ENCODE measurements around the gene ACER3.
"Not testable (repeated sequence)": the region's sequence is repeated elsewhere in the genome, so short reads cannot be mapped to it uniquely, and the experiment has no call there.

ACER3 gene

GRCh38 chr11:77003963-77004362, 143.2 kb downstream of the ACER3 start:
- no peak for DNase-seq

GRCh38 chr11:77009533-77010160, 148.9 kb downstream of the ACER3 start:
- DNase-seq, result no peak

DNA sequence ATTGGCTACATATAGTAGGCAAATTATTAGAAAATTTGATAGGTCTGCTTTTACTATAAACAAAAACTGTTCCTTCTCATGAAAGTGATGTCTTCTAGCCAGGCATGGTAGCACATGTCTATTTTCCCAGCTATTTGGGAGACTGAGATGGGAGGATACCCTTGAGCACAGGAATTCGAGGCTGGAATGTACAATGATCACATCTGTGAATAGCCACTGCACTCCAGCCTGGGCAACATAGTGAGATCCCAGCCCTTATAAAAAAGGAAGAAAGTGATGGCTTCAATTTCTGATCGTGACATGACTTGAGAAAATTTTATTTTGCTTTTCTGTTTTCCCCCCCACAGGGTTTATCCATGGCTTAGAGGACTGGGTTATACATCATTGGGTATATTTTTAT, 154.0 kb downstream of the ACER3 start:
- no peak for DNase-seq

- not testable (repeated sequence) for DNase-seq
Measured at GRCh38 chr11:77018396-77018924, 157.7 kb downstream of the ACER3 start.

GRCh38 chr11:77019976-77020595, 159.4 kb downstream of the ACER3 start:
- no peak for DNase-seq

DNA sequence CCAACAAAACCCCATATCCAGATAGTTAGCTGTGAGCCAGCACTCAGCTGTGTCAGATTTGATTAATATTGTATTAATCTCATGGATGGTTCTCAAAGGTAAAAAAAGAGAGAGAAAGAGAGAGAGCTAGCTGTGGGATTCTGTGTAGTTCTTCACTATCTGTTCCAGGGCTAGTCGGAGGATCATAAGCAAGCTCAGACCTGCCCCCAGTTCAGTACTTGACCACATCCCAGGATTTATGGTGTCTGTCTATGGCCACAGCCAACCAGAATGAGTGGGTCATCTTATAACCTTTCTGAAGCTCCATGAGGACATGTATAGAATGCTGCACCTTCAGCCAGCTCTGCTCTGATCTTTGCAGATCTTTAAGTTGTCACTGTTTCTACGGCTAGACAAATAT, 160.0 kb downstream of the ACER3 start:
- no peak for DNase-seq

DNA sequence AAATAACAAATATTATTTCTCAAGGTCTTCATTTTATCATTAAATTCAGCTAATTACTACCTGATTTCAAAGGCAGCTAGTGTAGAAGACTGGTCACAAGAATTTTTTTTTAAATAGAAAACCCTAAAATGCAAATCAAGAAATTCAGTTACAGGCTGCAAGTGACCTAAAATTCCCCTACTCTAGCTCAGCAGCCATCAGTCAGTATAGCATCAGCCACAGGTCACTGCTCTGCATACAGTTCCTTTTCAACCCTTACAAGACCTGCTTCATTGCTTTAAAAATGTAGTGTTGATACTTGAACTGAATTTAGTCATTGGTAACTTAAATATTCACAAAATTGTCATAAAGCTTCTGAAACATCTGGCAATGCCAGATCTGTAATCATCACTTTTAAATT, 164.0 kb downstream of the ACER3 start:
- no peak for DNase-seq

DNA sequence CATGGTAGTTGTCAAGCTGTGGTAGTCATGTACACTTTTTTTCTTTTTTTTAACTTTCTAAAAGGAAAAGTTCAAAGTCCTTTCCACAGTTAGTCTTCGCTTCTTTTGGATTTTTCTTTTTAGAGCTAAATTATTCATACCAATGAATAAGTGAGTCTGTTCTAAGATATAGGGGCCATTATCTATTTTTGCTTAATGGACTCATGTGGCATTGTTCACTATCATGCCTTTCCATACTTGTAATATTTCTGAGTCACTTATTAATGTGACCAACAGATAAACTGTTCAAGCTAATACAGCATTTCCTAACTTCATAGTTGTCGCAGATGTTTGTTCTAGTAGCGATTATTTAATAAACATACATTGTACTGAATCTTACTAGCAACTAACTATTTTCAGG, 165.5 kb downstream of the ACER3 start:
- DNase-seq, result no peak

DNA sequence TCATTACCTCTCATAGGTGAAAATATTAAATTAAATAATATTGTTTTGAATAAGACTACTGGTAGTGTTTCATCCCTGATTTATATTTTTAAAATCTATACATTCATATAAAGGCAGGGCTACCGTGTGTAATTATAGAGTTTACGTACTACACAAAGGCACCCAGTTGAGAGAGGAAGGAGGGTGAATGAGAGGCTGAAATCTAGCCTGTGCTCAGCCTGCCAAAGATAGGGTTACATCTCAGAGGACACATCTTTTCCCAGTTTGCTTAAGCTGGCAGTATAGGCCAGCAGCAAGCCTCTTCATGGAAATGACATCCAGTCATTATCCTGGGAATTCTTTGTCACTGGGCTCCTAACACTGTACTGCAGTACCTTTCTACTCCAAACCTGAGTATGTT, 166.0 kb downstream of the ACER3 start:
- DNase-seq, result no peak

DNA sequence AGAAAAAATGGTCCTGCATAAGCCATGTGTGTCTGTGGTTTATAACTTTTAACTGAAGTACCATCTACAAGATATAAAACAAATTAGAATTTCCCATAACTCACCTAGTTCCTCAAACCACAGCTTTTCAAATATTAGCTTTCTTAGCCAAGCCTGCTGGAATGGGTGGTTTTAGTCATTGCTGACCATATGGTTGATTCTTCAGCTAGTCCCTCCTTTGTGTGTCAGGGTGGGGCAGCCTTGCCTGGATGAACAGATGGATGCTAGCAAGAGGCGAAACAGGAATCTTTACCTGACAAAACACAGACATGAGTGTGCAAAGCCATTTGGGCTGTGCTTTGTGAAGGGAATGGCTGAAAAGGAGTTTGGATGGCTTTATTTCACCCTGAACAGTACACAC, 166.6 kb downstream of the ACER3 start:
- no peak for DNase-seq

GRCh38 chr11:77029829-77030228, 169.1 kb downstream of the ACER3 start:
- no peak for DNase-seq

- no peak for DNase-seq
Measured at GRCh38 chr11:77030834-77031414, 170.2 kb downstream of the ACER3 start.

DNA sequence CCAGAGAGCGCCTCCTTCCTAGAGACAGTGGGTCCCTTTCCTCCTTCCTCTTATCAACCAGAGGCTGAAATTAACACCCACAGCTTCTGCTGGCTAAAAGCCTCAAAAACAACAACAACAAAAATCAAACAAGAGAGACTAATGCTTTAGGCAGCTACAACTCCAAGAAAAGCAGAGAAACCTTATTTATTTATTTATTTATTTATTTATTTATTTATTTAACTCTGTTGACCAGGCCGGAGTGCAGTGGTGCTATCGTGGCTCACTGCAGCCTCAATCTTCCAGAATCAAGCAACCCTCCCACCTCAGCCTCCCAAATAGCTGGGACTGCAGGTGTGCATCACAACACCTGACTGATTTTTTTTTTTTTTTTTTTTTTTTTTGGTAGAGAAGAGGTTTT, 170.9 kb downstream of the ACER3 start:
- no peak for DNase-seq

- DNase-seq, result no peak
Measured at GRCh38 chr11:77035039-77035438, 174.3 kb downstream of the ACER3 start.

GRCh38 chr11:77035580-77035979, 174.9 kb downstream of the ACER3 start:
- DNase-seq, result no peak

- DNase-seq, result no peak
Measured at GRCh38 chr11:77036398-77036797, 175.7 kb downstream of the ACER3 start.

DNA sequence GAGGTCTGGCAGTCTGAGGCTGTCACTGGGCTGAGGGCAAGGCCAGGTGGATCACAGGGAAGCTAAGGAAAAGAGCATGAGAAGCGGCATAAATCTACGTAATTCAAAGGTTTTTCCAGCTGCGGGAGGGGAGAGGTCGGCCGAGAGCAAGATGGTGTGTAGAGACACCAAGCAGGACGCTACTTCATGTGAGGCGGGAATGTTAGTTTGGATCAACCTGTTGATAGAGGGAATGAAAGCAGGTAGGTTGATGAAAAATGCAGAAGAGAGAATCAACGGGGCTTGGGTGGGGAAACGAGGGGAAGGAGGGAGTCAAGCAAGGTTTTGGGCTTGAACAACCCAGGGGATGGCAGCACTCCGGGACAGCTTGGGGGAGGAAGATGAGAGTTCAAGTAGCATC, 176.3 kb downstream of the ACER3 start:
- no peak for DNase-seq

DNA sequence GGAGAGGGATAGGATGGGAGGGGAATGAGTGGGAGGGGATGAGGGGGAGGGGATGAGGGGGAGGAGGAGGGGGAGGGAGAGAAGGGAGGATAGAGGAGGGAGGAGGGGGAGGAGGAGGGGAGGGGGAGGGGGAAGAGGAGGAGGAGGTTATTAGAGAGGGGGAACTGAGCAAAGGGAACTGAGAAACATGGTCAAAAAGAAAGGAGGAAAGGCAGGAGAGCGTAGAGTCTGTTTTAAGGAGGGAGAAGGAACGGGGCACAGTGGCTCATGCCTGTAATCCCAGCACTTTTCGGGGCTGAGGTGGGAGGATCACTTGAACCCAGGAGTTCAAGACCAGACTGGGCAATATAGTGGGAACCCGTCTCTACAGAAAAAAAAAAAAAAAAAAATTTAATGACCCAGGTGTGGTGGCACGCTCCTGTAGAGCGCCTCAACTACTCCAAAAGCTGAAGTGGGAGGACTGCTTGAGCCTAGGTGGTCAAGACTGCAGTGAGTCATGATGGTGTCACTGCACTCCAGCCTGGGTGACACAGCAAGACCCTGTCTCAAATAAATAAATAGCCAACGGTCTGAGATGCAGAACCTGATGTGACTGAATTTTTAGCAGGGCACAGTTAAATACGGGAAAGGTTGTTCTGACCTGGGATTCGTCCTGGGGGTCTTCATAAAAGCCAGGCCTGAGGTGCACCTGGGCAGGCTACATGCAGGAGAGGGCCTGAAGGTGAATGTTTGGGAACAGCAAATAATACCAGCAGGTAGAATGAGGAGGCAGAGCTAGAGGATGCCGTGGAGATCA, 177.5 kb downstream of the ACER3 start:
- DNase-seq, result no peak

DNA sequence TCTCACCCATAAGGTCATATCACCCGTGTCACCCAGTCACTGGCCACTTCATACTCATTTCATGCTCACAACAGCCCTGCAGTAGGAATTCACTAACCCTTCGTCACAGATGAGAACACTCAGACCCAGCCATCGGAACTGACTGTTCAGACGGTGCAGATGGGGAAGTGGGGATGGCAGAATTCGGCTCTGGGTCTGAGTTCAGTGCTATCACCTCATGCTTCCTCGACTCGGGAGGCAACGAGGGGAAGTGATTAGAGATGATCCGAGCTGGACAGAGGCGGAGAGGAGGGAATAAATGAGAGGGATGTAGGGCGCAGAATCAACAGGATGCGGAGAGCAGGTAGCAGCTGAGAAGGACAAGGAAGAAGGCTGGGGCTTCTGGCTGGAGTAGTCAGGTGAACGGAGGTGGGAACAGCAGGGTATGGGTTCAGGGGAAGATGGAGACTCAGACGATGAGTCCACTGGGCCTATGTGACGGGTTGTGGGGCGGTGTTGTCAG, 178.2 kb downstream of the ACER3 start:
- no peak for DNase-seq

DNA sequence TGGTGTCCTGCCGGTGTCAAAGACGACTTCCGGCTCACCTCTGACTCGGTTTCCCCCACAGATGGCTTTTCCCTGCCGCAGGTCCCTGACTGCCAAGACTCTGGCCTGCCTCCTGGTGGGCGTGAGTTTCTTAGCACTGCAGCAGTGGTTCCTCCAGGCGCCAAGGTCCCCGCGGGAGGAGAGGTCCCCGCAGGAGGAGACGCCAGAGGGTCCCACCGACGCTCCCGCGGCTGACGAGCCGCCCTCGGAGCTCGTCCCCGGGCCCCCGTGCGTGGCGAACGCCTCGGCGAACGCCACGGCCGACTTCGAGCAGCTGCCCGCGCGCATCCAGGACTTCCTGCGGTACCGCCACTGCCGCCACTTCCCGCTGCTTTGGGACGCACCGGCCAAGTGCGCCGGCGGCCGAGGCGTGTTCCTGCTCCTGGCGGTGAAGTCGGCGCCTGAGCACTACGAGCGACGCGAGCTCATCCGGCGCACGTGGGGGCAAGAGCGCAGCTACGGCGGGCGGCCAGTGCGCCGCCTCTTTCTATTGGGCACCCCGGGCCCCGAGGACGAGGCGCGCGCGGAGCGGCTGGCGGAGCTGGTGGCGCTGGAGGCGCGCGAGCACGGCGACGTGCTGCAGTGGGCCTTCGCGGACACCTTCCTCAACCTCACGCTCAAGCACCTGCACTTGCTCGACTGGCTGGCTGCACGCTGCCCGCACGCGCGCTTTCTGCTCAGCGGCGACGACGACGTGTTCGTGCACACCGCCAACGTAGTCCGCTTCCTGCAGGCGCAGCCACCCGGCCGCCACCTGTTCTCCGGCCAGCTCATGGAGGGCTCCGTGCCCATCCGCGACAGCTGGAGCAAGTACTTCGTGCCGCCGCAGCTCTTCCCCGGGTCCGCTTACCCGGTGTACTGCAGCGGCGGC, 179.0 kb downstream of the ACER3 start:
- DNase-seq, result no peak

DNA sequence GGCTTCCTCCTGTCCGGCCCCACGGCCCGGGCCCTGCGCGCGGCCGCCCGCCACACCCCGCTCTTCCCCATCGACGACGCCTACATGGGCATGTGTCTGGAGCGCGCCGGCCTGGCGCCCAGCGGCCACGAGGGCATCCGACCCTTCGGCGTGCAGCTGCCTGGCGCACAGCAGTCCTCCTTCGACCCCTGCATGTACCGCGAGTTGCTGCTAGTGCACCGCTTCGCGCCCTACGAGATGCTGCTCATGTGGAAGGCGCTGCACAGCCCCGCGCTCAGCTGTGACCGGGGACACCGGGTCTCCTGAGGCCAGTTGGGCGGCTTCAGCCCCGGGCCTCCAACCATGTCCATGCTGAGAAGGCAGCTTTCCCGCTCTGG, 179.7 kb downstream of the ACER3 start:
- no peak for DNase-seq

DNA sequence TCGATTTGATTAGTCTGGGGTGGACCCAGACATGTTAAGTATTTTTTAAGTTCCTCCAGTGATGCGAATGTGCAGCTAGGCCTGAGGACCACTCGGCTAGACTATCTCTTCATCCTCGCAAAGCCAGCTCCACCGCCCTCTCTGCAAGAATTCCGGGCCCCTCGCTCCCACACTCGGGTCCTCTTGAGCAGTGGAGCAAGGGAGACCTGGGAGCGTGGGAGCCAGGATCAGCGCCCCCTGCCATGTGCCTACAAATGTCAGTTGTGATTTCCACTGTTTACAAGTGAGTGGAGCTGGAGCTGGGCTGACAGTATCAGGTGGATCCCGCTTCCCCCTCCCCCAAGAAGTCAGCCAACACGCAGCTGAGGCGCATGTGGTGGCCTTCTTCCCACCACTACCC, 180.2 kb downstream of the ACER3 start:
- no peak for DNase-seq
